GM23338 (cell line): ENCODE data around the gene KLHL13. TPM values are rescaled to one million over a fixed set of nuclear protein-coding genes. Genes with fewer than 3 reads are reported as not detected.

Experiments used
- ATAC-seq: fragments of 200-7000 bp; cut with Tn5 transposase; 3 replicates; pipeline ENCODE4 v1.9.1; 2020
- DNase-seq: peaks from one replicate; pipeline ENCODE4 v3.0.0-alpha.2; 2015; ENCODE audit warnings: low spot score
- H2AFZ ChIP-seq: fragments of 200-600 bp; sonication (generic); 2 replicates; pipeline ENCODE4 v1.8.0; 2016; ENCODE audit warnings: antibody characterized with exemption, mild to moderate bottlenecking, moderate library complexity
- H3F3A ChIP-seq: fragments of 200-600 bp; sonication (generic); replicated peaks from 2 replicates; pipeline ENCODE4 v1.8.0; 2017; ENCODE audit warnings: antibody characterized with exemption, mixed run types, low read depth
- H3K27ac ChIP-seq: fragments of 200-600 bp; sonication (generic); 2 replicates; pipeline ENCODE4 v1.6.1; 2016; ENCODE audit warnings: low read depth
- H3K27me3 ChIP-seq: fragments of 200-600 bp; sonication (generic); 2 replicates; pipeline ENCODE4 v1.8.0; 2016; ENCODE audit warnings: mild to moderate bottlenecking, mixed run types, moderate library complexity; ENCODE audit not compliant: insufficient read depth
- H3K36me3 ChIP-seq: fragments of 200-600 bp; sonication (generic); 2 replicates; pipeline ENCODE4 v1.8.0; 2016; ENCODE audit warnings: mild to moderate bottlenecking; ENCODE audit not compliant: insufficient read depth
- H3K4me1 ChIP-seq: fragments of 200-600 bp; sonication (generic); 2 replicates; pipeline ENCODE4 v1.8.0; 2016; ENCODE audit warnings: mild to moderate bottlenecking, moderate library complexity; ENCODE audit not compliant: insufficient read depth
- H3K4me2 ChIP-seq: fragments of 200-600 bp; sonication (generic); 2 replicates; pipeline ENCODE4 v1.7.1; 2017; ENCODE audit warnings: mixed run types
- H3K4me3 ChIP-seq: fragments of 200-600 bp; sonication (generic); 2 replicates; pipeline ENCODE4 v1.6.1; 2016; ENCODE audit warnings: mixed run types
- H3K79me2 ChIP-seq: fragments of 200-600 bp; sonication (generic); replicated peaks from 2 replicates; pipeline ENCODE4 v1.8.0; 2017; ENCODE audit warnings: mild to moderate bottlenecking; ENCODE audit not compliant: insufficient read depth
- H3K9me2 ChIP-seq: fragments of 200-600 bp; sonication (generic); 2 replicates; pipeline ENCODE4 v1.8.0; 2017; ENCODE audit not compliant: insufficient read depth
- H4K20me1 ChIP-seq: fragments of 200-600 bp; sonication (generic); replicated peaks from 2 replicates; pipeline ENCODE4 v1.8.0; 2017; ENCODE audit warnings: mild to moderate bottlenecking; ENCODE audit not compliant: insufficient read depth
- H3K27ac Mint-ChIP-seq: 2 replicates; pipeline ENCODE4 v1.8.0; 2020; ENCODE audit warnings: inconsistent platforms, mild to moderate bottlenecking, moderate library complexity, mixed read lengths
- H3K27me3 Mint-ChIP-seq: 3 replicates; pipeline ENCODE4 v1.8.0; 2022; ENCODE audit warnings: low read depth, mild to moderate bottlenecking, moderate library complexity, mixed read lengths, inconsistent platforms; ENCODE audit not compliant: insufficient read depth, poor library complexity
- H3K36me3 Mint-ChIP-seq: 3 replicates; pipeline ENCODE4 v1.8.0; 2021; ENCODE audit warnings: low read depth, mild to moderate bottlenecking, inconsistent platforms, moderate library complexity, mixed read lengths
- H3K4me1 Mint-ChIP-seq: 3 replicates; pipeline ENCODE4 v1.8.0; 2020; ENCODE audit warnings: mild to moderate bottlenecking, inconsistent platforms, mixed read lengths
- H3K4me3 Mint-ChIP-seq: 3 replicates; pipeline ENCODE4 v1.8.0; 2021; ENCODE audit warnings: moderate library complexity, mild to moderate bottlenecking, inconsistent platforms, mixed read lengths
- H3K9me3 Mint-ChIP-seq: 3 replicates; pipeline ENCODE4 v1.8.0; 2020; ENCODE audit warnings: moderate library complexity, mild to moderate bottlenecking, inconsistent platforms, mixed read lengths
- CREB1 ChIP-seq: fragments of 250-450 bp; sonication (Bioruptor Pico); IDR thresholded peaks from 2 replicates; pipeline ENCODE4 v1.5.0; 2020; ENCODE audit warnings: low read depth, mild to moderate bottlenecking, moderate library complexity
- EZH2 ChIP-seq: fragments of 200-600 bp; sonication (generic); IDR thresholded peaks from one replicate; pipeline ENCODE4 v1.8.0; 2017; ENCODE audit warnings: antibody characterized with exemption, mild to moderate bottlenecking, low read depth; ENCODE audit not compliant: unreplicated experiment
- JUNB ChIP-seq: IDR thresholded peaks from one replicate; pipeline ENCODE4 v1.6.1; 2016; ENCODE audit warnings: antibody characterized with exemption; ENCODE audit not compliant: unreplicated experiment
- NANOG ChIP-seq: IDR thresholded peaks from 2 replicates; pipeline ENCODE4 v1.6.1; 2016; ENCODE audit warnings: antibody characterized with exemption, borderline replicate concordance
- STAT1 ChIP-seq: IDR thresholded peaks from one replicate; pipeline ENCODE4 v1.6.1; 2016; ENCODE audit warnings: antibody characterized with exemption; ENCODE audit not compliant: unreplicated experiment
- ZNF114 ChIP-seq: fragments of 250-450 bp; sonication (Bioruptor Pico); IDR thresholded peaks from 2 replicates; pipeline ENCODE4 v1.5.0; 2020; ENCODE audit warnings: mild to moderate bottlenecking, moderate library complexity
- ZNF331 ChIP-seq: fragments of 250-450 bp; sonication (Bioruptor Pico); IDR thresholded peaks from 2 replicates; pipeline ENCODE4 v1.5.0; 2020; ENCODE audit warnings: low read depth, mild to moderate bottlenecking, moderate library complexity
- polyA plus RNA-seq: library from polyadenylated mRNA; unstranded; fragments of >200 nt; fragmentation: Nextera tagmentation; extraction: Ambion mirVana; gene quantifications from 2 replicates; pipeline ENCODE4 v1.2.1, GENCODE V29; 2016
- total RNA-seq: library from RNA; depleted of rRNA; stranded (reverse); fragments of >200 nt; shearing (Covaris generic); gene quantifications from 2 replicates; pipeline ENCODE4 v1.2.3, GENCODE V29; 2014
- TF ChIP-seq, protein P1 (sequence below): IDR thresholded peaks from 2 replicates; pipeline ENCODE4 v1.6.1; 2016; ENCODE audit warnings: antibody characterized with exemption
- TF ChIP-seq, protein P2 (sequence below): IDR thresholded peaks from one replicate; pipeline ENCODE4 v1.6.1; 2018; ENCODE audit warnings: antibody characterized with exemption; ENCODE audit not compliant: unreplicated experiment
- TF ChIP-seq, protein P3 (sequence below), 2 experiments: fragments of 200-600 bp in 1 of 2; sonication (generic) in 1 of 2; conservative IDR thresholded peaks; 2 replicates each; pipeline versions ENCODE4 v1.5.1 to v1.6.1; 2016 to 2017; ENCODE audit warnings: antibody characterized with exemption in 2 of 2, low read depth in 2 of 2, mild to moderate bottlenecking in 2 of 2, moderate library complexity in 1 of 2

KLHL13 gene
- total and polyA plus RNA-seq, 2 experiments from 2014 or later = 5.9 to 10.9 TPM

DNA sequence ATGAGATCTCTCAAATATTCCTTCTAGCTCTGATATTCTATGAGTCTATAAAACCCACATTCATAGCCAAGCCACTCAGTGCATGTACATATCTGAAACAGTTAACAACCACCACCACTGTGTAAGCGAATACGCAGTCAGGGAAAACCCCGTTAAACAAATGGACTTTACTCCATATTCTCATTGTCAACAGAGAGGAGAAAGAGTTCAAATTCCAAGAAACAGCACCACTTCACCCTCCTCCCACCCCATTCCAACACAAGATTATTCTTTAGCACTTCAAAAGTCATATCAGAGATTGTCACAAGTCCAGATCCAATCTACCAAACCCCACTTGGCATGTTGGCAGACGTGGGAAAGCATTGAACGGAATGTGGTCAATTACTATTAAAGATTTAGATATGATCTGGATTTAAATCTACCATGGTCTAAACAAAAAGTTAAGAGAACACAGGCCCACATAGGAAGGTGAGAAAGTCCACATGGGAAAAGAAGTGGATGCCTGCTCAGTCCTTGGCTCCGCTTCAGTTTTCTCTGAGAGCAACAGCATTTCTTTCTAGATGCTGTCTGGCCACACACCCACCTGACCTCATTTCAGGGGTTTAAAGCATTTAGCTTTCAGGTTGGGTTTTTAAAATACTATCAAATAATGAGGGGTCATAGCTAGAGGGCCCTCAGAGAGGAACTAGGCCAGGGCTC is 39.8 kb upstream of the KLHL13 start:
- no peak overlapping the region for H3K4me2 ChIP-seq
- H3K9me2 ChIP-seq = no peaks in the 10 kb centered on the region
- no peaks in the 10 kb centered on the region for H3F3A ChIP-seq
- Mint-ChIP-seq H3K27ac (no peak overlapping the region), H3K9me3 (no peaks in the 10 kb centered on the region), H3K4me3 (no peak overlapping the region), H3K27me3 (peaks cover 2% of the 10 kb centered on the region), H3K36me3 (no peaks in the 10 kb centered on the region), H3K4me1 (peaks cover 3% of the 10 kb centered on the region; the same call in 2 of the 3 replicates)
- H3K27ac ChIP-seq = no peak overlapping the region
- H3K4me1 ChIP-seq = no peaks in the 10 kb centered on the region
- H3K79me2 ChIP-seq = no peaks in the 10 kb centered on the region
- no peak for DNase-seq
- no peaks in the 10 kb centered on the region for H4K20me1 ChIP-seq
- no peak overlapping the region for H3K4me3 ChIP-seq
- H2AFZ ChIP-seq = no peak overlapping the region
- TF ChIP-seq ZNF114 (CRISPR knock-in tag) = no peak
- TF ChIP-seq, protein P1, sequence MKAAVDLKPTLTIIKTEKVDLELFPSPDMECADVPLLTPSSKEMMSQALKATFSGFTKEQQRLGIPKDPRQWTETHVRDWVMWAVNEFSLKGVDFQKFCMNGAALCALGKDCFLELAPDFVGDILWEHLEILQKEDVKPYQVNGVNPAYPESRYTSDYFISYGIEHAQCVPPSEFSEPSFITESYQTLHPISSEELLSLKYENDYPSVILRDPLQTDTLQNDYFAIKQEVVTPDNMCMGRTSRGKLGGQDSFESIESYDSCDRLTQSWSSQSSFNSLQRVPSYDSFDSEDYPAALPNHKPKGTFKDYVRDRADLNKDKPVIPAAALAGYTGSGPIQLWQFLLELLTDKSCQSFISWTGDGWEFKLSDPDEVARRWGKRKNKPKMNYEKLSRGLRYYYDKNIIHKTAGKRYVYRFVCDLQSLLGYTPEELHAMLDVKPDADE = no peak
- TF ChIP-seq, protein P2, sequence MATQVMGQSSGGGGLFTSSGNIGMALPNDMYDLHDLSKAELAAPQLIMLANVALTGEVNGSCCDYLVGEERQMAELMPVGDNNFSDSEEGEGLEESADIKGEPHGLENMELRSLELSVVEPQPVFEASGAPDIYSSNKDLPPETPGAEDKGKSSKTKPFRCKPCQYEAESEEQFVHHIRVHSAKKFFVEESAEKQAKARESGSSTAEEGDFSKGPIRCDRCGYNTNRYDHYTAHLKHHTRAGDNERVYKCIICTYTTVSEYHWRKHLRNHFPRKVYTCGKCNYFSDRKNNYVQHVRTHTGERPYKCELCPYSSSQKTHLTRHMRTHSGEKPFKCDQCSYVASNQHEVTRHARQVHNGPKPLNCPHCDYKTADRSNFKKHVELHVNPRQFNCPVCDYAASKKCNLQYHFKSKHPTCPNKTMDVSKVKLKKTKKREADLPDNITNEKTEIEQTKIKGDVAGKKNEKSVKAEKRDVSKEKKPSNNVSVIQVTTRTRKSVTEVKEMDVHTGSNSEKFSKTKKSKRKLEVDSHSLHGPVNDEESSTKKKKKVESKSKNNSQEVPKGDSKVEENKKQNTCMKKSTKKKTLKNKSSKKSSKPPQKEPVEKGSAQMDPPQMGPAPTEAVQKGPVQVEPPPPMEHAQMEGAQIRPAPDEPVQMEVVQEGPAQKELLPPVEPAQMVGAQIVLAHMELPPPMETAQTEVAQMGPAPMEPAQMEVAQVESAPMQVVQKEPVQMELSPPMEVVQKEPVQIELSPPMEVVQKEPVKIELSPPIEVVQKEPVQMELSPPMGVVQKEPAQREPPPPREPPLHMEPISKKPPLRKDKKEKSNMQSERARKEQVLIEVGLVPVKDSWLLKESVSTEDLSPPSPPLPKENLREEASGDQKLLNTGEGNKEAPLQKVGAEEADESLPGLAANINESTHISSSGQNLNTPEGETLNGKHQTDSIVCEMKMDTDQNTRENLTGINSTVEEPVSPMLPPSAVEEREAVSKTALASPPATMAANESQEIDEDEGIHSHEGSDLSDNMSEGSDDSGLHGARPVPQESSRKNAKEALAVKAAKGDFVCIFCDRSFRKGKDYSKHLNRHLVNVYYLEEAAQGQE = no peak
- no peak for TF ChIP-seq ZNF331 (CRISPR knock-in tag)
- no peak for TF ChIP-seq NANOG
- TF ChIP-seq, protein P3, sequence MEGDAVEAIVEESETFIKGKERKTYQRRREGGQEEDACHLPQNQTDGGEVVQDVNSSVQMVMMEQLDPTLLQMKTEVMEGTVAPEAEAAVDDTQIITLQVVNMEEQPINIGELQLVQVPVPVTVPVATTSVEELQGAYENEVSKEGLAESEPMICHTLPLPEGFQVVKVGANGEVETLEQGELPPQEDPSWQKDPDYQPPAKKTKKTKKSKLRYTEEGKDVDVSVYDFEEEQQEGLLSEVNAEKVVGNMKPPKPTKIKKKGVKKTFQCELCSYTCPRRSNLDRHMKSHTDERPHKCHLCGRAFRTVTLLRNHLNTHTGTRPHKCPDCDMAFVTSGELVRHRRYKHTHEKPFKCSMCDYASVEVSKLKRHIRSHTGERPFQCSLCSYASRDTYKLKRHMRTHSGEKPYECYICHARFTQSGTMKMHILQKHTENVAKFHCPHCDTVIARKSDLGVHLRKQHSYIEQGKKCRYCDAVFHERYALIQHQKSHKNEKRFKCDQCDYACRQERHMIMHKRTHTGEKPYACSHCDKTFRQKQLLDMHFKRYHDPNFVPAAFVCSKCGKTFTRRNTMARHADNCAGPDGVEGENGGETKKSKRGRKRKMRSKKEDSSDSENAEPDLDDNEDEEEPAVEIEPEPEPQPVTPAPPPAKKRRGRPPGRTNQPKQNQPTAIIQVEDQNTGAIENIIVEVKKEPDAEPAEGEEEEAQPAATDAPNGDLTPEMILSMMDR (conservative IDR thresholded peaks at IDR 0.05; ENCODE audit: low read depth in 2 of 2) = no peak
- no peak for TF ChIP-seq STAT1
- no peak for TF ChIP-seq EZH2
- no peak for TF ChIP-seq JUNB
- TF ChIP-seq CREB1 (CRISPR knock-in tag) = no peak
- H3K36me3 ChIP-seq = no peaks in the 10 kb centered on the region
- H3K27me3 ChIP-seq = no peaks in the 10 kb centered on the region
- ATAC-seq = no peak
